GM15510 (cell line): ENCODE data around the gene UMOD.

Source experiments
- POLR2A ChIP-seq: IDR thresholded peaks from 3 replicates; pipeline ENCODE4 v1.6.1; 2011; ENCODE audit warnings: borderline replicate concordance; ENCODE audit not compliant: insufficient read length; ENCODE audit errors: extremely low read depth

UMOD gene

DNA sequence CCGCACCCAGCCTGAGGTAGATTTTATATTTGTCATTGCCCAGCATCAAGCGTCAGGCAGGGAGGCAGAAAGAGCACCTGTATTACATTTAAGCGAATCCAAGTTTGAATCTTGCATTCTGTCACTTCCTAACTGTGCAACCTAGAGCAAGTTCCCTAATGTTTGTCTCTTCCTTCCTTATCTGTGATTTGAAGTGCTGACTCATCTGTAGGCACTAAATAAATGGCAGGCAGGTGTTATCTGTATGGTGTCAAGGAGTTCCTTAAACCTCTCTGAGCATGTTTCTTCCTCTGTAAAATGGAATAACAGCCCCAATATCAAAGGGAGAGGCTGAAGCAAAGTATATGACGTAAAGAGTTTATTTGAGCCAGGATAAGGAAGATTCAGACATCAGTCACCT lies 49.5 kb downstream of the UMOD start:
- no peak for TF ChIP-seq POLR2A

DNA sequence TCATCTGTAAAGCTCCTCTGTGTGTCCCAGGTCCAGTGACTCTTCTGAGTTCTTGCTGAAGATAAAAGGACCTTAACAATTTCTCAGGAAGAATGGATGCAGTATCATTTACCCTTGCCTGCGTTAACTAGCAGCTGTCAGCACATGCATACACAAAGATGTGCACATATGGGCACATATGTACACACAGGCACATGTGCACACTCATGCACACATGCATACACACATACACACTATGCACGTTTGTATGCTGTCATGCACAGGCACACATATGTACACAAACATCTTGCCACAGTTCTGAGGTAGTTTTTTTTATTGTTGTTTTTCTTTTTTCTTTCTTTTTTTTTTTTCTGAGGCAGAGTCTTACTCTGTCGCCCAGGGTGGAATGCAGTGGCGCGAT lies 50.1 kb downstream of the UMOD start:
- no peak for TF ChIP-seq POLR2A

DNA sequence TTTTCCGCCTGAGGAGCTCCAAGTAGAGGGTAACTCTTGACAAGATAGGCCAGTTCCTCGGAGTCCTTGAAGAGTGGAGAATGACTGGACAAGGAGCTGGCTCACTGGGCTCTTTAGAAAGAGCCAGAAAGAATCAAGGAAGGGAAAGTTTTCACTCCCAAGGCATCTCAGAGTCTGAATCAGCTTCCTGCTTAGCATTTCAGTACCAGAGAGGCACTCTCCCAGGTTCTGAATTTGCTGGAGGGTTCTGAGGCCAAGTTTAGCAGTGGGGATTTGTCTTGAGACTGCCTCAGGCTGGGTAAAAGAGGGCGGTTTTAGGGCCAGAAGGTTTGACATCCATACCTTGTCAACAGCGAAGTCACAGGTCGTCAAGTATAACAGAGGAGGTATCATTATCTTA lies 50.7 kb downstream of the UMOD start:
- no peak for TF ChIP-seq POLR2A

DNA sequence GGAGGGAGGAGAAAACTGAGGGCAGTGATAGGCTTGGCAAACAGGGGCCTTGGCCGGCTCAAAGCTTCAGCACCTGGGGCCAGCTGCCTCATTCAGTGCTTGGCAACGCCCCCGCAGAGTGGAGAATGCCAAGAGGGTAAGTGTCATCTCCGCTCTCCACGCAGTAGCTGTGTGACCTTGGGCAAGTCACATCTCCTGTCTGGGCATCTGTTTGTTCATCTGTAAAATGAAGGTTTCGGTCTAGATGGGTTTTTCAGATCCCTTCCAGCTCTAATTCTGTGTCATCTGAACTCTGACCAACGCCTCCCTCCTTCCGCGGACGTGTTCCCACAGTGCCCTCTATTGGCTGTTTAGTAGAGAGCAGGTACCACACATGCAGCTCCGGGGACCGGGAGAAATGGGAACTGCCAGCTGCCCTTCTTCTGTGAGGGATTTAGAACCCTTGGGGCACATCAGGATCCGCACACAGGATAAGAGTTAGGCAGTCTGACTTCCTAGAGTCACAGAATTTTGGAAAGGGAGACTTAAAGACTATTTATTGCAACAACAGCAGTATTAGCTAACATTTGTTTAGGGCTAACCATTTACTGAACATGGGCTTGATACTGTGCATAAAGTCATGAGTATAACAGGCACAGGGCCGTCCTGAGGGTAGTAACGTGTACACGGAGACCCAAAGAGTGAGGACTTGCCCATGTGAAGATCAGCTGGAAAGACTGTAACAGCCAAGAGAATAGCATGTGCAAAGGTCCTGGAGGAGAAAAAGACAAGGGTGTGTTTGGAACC lies 52.0 kb downstream of the UMOD start:
- TF ChIP-seq POLR2A: no peak

DNA sequence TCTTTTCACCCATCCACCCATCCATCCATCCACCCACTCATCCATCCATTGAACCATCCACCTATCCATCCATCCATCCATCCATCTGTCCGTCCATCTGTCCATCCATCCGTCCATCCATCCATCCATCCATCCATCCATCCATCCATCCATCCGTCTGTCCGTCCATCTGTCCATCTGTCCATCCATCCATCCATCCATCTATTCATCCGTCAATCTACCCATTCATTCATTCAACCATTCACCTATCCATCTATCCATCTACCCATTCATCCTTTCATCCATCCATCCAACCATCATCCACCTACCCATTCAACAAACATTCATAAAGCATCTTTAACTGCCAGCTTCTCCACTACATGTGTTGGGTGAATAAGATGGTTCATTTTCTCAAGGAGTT lies 54.1 kb downstream of the UMOD start:
- no peak for TF ChIP-seq POLR2A

DNA sequence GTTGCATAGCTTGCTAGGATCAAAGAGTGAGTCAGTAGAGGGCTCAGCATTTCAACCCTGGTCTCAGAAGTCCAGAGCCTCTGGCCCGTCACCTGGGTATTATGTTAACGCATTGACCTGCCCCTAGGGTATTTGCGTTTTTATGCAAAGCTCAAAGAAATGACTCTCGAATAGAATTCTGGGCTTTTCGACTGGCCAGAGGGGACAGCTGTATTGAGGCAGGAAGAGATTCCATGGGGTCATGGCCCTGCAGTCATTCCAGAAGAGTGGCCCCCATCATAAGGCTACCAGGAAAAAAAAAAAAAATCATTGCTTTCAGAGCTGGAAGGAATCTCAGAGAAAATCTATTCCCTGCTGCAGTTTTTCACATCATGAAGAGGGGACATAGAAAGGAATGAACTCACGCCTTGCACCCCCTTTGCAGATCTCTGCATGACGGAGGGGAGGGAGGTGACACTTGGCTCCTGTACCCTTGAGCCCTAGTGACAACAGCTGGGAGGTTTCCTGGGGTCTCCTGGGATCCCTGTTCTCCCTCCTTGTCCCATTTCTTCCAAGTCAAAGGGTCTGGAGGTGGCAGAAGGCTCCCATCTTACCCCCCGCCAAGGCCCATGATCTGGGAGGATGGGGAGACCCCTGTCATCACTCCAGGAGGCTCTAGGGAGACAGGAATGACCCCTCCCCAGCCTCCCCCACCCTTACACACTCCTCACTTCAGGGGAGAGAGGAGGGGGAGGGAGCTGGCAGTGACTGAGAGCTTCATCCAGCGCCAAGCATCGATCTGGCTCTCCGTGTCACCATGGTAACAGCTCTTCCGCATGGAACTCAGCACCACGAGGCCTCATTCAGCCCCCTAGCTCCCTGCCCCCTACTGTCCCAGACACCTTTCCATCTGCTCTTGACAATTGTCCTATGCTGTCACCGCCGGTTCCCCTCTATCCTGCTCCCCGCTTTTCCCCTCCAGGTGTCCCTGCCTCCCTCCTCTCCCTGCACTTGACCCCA lies 61.0 kb downstream of the UMOD start:
- TF ChIP-seq POLR2A: no peak

DNA sequence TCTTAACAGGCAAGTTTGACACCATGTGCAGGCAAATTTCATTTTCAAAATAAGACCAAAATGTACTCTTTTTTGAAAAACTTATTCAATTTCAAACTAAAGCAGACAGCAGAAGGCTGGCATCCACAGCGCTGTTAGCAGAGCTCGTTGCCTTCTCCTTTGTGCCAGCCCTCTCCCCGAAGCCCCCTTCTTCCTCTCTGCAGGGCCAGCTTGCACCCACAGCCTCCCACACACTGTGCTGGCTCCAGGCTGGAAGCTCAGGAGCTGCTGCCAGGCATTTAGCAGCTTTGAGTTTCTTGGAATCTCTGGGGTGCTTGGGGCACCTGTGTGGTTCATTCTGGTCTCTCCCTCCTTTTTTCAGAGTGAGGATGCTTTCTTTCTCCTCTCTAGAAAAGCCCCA lies 62.9 kb downstream of the UMOD start:
- TF ChIP-seq POLR2A: no peak

DNA sequence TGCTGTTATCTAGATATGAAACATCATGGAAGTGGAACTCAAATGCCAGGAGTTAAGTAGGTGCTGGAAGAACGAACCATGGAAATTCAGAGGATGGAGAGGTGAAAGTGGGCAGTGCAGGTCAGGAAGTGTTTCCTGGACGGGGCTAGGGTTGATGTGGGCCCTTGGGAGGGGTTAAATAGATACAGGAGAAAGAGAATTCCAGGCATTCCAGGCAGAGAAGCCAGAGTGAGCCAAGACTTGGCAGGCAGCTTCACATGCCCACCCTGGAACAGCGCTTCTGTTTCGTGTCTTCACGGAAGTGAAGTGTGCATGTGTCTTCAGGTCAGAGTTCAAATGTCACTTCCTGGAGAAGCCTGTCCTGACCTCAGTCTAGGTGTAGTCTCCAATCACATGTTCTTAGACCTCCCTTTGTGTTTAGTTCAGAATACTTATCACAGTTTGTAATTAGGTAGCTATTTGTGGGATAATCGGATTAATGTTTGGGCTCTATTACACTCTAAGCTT lies 66.5 kb downstream of the UMOD start:
- no peak for TF ChIP-seq POLR2A
